ENCODE results near the gene CEP55. TPM values are rescaled to one million over a fixed set of nuclear protein-coding genes. Genes with fewer than 3 reads are reported as not detected.

Gene CEP55
- total and polyA plus RNA-seq, 2 of the 8 experiments (the other 6 are each of a cell fraction or from before 2014, with no cell fraction given), result 7.0 to 19.6 TPM

DNA sequence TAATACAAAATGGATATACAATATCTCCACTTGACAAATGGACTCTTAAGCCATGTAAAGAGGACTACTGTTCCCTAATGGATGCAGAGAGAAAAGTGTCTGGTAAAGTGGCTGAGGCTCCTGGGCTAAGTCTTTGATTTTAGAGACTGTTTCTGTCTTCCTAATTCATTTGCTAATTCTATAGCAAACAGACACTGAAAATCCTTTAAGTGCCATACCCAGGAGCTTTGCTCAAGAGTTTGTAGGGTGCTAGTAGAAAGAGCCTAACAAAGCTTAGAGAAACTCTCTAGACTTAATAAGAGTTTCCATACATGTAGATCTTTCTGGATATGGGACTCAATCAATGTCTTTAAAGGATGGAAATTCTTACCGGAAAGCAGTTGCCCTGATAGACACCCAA lies 16.7 kb downstream of the CEP55 start:
- Histone ChIP-seq H3K79me1 (ENCODE audit: low read depth, low read length) (no peaks in the 10 kb centered on the region), H4K91ac (replicated peaks; ENCODE audit: insufficient read length, low read length) (no peak overlapping the region), H3K27ac (ENCODE audit: low read depth, low read length) (no peak overlapping the region), H3K4me1 (replicated peaks in 1 of 4; ENCODE audit: control insufficient read depth in 3 of 4, insufficient read depth in 4 of 4, low read length in 3 of 4) (no peaks in the 10 kb centered on the region; a peak in 1 of 7 replicates), H3K36me3 (ENCODE audit: control insufficient read depth in 2 of 4, insufficient read depth in 4 of 4, low read length in 3 of 4) (peaks cover 9 to 39% (median 31%) of the 10 kb centered on the region in 4 experiments; a peak in 7 of 8 replicates), H2BK20ac (ENCODE audit: low read length) (no peak overlapping the region), H4K5ac (ENCODE audit: insufficient read length, low read depth, low read length) (no peak overlapping the region), H3K79me2 (ENCODE audit: control insufficient read depth in 1 of 2, insufficient read depth in 2 of 2, low read length in 2 of 2) (no peaks in the 10 kb centered on the region), H2BK15ac (ENCODE audit: low read length) (no peak overlapping the region), H3K4ac (replicated peaks; ENCODE audit: insufficient read length, low read depth, low read length) (no peak overlapping the region), H3K23me2 (ENCODE audit: low read depth, low read length) (no peaks in the 10 kb centered on the region), H3K14ac (ENCODE audit: insufficient read length) (no peak overlapping the region), H2BK12ac (ENCODE audit: low read depth, low read length) (no peak overlapping the region), H2AFZ (ENCODE audit: low read length) (no peak overlapping the region), H2BK120ac (replicated peaks; ENCODE audit: low read depth, low read length) (no peak overlapping the region), H3K4me2 (ENCODE audit: insufficient read depth in 1 of 2, low read depth in 2 of 2, low read length in 2 of 2) (no peak overlapping the region), H3K9me3 (ENCODE audit: insufficient read depth in 2 of 2, low read depth in 1 of 2, low read length in 1 of 2) (no peaks in the 10 kb centered on the region), H3K27me3 (replicated peaks in 1 of 4; ENCODE audit: control insufficient read depth in 3 of 4, extremely low read depth in 1 of 4, insufficient read depth in 3 of 4, low read length in 3 of 4) (no peaks in the 10 kb centered on the region), H3K4me3 (ENCODE audit: extremely low read depth in 1 of 4, insufficient read depth in 2 of 4, low read depth in 3 of 4, low read length in 4 of 4) (no peak overlapping the region), H4K20me1 (replicated peaks in 1 of 2; ENCODE audit: control insufficient read depth in 1 of 2, insufficient read depth in 2 of 2, low read length in 2 of 2) (no peaks in the 10 kb centered on the region), H4K8ac (ENCODE audit: extremely low read depth, insufficient read depth, low read length) (no peak overlapping the region), H3K9ac (replicated peaks in 1 of 4; ENCODE audit: extremely low read depth in 1 of 4, low read depth in 3 of 4, low read length in 3 of 4) (no peak overlapping the region), H2AK5ac (ENCODE audit: low read depth, low read length) (no peak overlapping the region), H3K18ac (ENCODE audit: extremely low read depth, low read length) (no peak overlapping the region), H3K23ac (ENCODE audit: insufficient read length) (no peak overlapping the region), H2BK5ac (ENCODE audit: low read depth, low read length) (no peak overlapping the region), H3K56ac (replicated peaks; ENCODE audit: insufficient read length, low read depth, low read length) (no peak overlapping the region)
- no peak for TF ChIP-seq SP4 (IDR thresholded peaks at IDR 0.05; ENCODE audit: low read length)
- no peak for TF ChIP-seq EGR1 (IDR thresholded peaks at IDR 0.05; ENCODE audit: borderline replicate concordance, low read depth, low read length)
- TF ChIP-seq KDM4A (IDR thresholded peaks at IDR 0.05; ENCODE audit: low read depth, low read length, severe bottlenecking), result no peak
- TF ChIP-seq GABPA (IDR thresholded peaks at IDR 0.05; ENCODE audit: borderline replicate concordance, insufficient read depth, low read length), result no peak
- ChIA-PET POLR2A (ENCODE audit: partially characterized antibody) (no interaction called here), CTCF (ENCODE audit: partially characterized antibody) (interaction anchor here (1.0 to 11.4 kb wide), 6 partner anchors 11 to 156 kb away, joined by 5 to 201 read pairs (median 31); partner anchors contain the start of gene MYOF)
- WGBS, 2 experiments (ENCODE audit: extremely low coverage in 1 of 2, insufficient coverage in 1 of 2, insufficient read length in 1 of 2, insufficient replicate concordance in 2 of 2, low coverage in 1 of 2, low lambda C conversion rate in 2 of 2, missing lambda C conversion rate in 1 of 2), result 50% methylated on average over 1 of the region's 1 CpG; no CpG with 5 or more reads in 1 of the 2 experiments
- no peak for FAIRE-seq
- DNase-seq (ENCODE audit: low read depth in 1 of 2, low spot score in 2 of 2), result no peak

Measured in H1 (cell line).